Measurements from ENCODE around the gene PPEF1.
"Not testable (repeated sequence)": the region's sequence is repeated elsewhere in the genome, so short reads cannot be mapped to it uniquely, and the experiment has no call there.

- TF ChIP-seq POLR2A, CTCF (IDR thresholded peaks at IDR 0.05): not testable (repeated sequence)
Observed at GRCh38 chrX:18847901-18848300, 140.5 kb downstream of the PPEF1 start.
